Prostate gland (tissue), 2 donors: ENCODE data around the gene ELMO1.

Experiments used
- CTCF ChIP-seq, 4 experiments: fragments of 200-600 bp in 2 of 4; fragments of 450-650 bp in 2 of 4; sonication (generic) in 2 of 4; IDR thresholded peaks; 1 replicate in 3 of 4; 2 replicates in 1 of 4; pipeline ENCODE4 v1.5.1; 2016 to 2019; ENCODE audit warnings: antibody characterized with exemption in 4 of 4, mild to moderate bottlenecking in 2 of 4, moderate library complexity in 2 of 4
- POLR2A ChIP-seq: fragments of 450-650 bp; IDR thresholded peaks from one replicate; pipeline ENCODE4 v1.6.1; 2016; ENCODE audit warnings: antibody characterized with exemption, mild to moderate bottlenecking
- POLR2AphosphoS5 ChIP-seq: sonication (generic); formaldehyde crosslinking; IDR thresholded peaks from one replicate; pipeline ENCODE4 v1.6.1; 2017; ENCODE audit warnings: antibody characterized with exemption

GRCh38 chr7:37198041-37198905 lies 250.4 kb downstream of the ELMO1 start:
- TF ChIP-seq CTCF (IDR thresholded peaks at IDR 0.05) (no peak), POLR2AphosphoS5 (no peak), POLR2A (no peak)
